Measurements from ENCODE around the gene KCNH3.
A peak's percentile ranks its signal among the peaks of the same experiment; 100 is the strongest.
"Not testable (repeated sequence)": the region's sequence is repeated elsewhere in the genome, so short reads cannot be mapped to it uniquely, and the experiment has no call there.

The KCNH3 gene

GRCh38 chr12:49527361-49528130 is 11.3 kb upstream of the KCNH3 start:
- no peak for DNase-seq

- no peak for DNase-seq
Observed at GRCh38 chr12:49529414-49529813, 9.4 kb upstream of the KCNH3 start.

GRCh38 chr12:49531745-49532144 is 7.1 kb upstream of the KCNH3 start:
- DNase-seq = no peak

GRCh38 chr12:49533331-49533730 is 5.5 kb upstream of the KCNH3 start:
- DNase-seq = no peak

- not testable (repeated sequence) for DNase-seq
Observed at GRCh38 chr12:49534122-49534521, 4.7 kb upstream of the KCNH3 start.

GRCh38 chr12:49534731-49535278 is 4.0 kb upstream of the KCNH3 start:
- DNase-seq = no peak

GRCh38 chr12:49535921-49536525 is 2.8 kb upstream of the KCNH3 start:
- peak; percentile 82 for DNase-seq

- DNase-seq = no peak
Observed at GRCh38 chr12:49536526-49537071, 2.2 kb upstream of the KCNH3 start.

- DNase-seq = no peak
Observed at GRCh38 chr12:49537231-49537751, 1.5 kb upstream of the KCNH3 start.

GRCh38 chr12:49537752-49538509 is 899 bp upstream of the KCNH3 start:
- peak; percentile 94 for DNase-seq

- DNase-seq = no peak
Observed at GRCh38 chr12:49539406-49540228, 787 bp downstream of the KCNH3 start.

GRCh38 chr12:49540229-49541139 is 1.7 kb downstream of the KCNH3 start:
- DNase-seq = peak; percentile 85

- no peak for DNase-seq
Observed at GRCh38 chr12:49541140-49541861, 2.5 kb downstream of the KCNH3 start.

GRCh38 chr12:49541911-49542505 is 3.2 kb downstream of the KCNH3 start:
- DNase-seq = no peak

GRCh38 chr12:49542592-49543160 is 3.8 kb downstream of the KCNH3 start:
- DNase-seq = no peak

GRCh38 chr12:49543221-49543913 is 4.5 kb downstream of the KCNH3 start:
- DNase-seq = no peak

GRCh38 chr12:49543914-49544815 is 5.3 kb downstream of the KCNH3 start:
- DNase-seq = no peak

GRCh38 chr12:49545815-49546214 is 7.0 kb downstream of the KCNH3 start:
- no peak for DNase-seq
